ENCODE results near the gene AMPD1. TPM values are rescaled to one million over a fixed set of nuclear protein-coding genes. Genes with fewer than 3 reads are reported as not detected.

Gene AMPD1
- total and polyA plus RNA-seq, 2 donors (not counting 1 experiment from before 2014, with no cell fraction given) = 0.18 TPM; not detected in 1

- ChIA-PET POLR2A (no interaction called here), CTCF (no interaction called here)
Observed at GRCh38 chr1:114696810-114697209, 1.5 kb upstream of the AMPD1 start.

More at GRCh38 chr1:114696810-114697209, 1.5 kb upstream of the AMPD1 start:
- Histone ChIP-seq H4K20me1 (ENCODE audit: control insufficient read depth, insufficient read depth, low read length, poor library complexity, severe bottlenecking) (no peaks in the 10 kb centered on the region), H3K27ac (ENCODE audit: low read length in 2 of 2) (no peak overlapping the region), H2AFZ (ENCODE audit: insufficient read depth, low read depth, low read length, poor library complexity, severe bottlenecking) (no peak overlapping the region), H3K4me1 (ENCODE audit: control insufficient read depth in 2 of 2, insufficient read depth in 2 of 2, low read length in 2 of 2) (no peaks in the 10 kb centered on the region), H3K9me3 (ENCODE audit: control extremely low read depth in 1 of 3, control insufficient read depth in 2 of 3, insufficient read depth in 1 of 3, low read length in 2 of 3) (no peaks in the 10 kb centered on the region), H3K4me3 (ENCODE audit: control extremely low read depth in 1 of 5, extremely low read depth in 1 of 5, insufficient read depth in 1 of 5, low read depth in 2 of 5, low read length in 4 of 5) (no peak overlapping the region), H3K79me2 (ENCODE audit: control insufficient read depth, insufficient read depth, low read length) (no peaks in the 10 kb centered on the region), H3K9ac (ENCODE audit: low read length) (no peak overlapping the region), H3K36me3 (replicated peaks in 1 of 2; ENCODE audit: control extremely low read depth in 1 of 2, control insufficient read depth in 1 of 2, extremely low read depth in 1 of 2, insufficient read depth in 2 of 2, low read length in 1 of 2) (no peaks in the 10 kb centered on the region), H3K27me3 (replicated peaks in 1 of 4; ENCODE audit: control extremely low read depth in 1 of 4, control insufficient read depth in 3 of 4, insufficient read depth in 4 of 4, low read length in 3 of 4) (no peaks in the 10 kb centered on the region), H3K4me2 (replicated peaks; ENCODE audit: low read depth, low read length, poor library complexity, severe bottlenecking) (no peak overlapping the region)
- no peaks in the 10 kb centered on the region for H3K9me3 Mint-ChIP-seq (ENCODE audit: insufficient read depth)
- ATAC-seq (ENCODE audit: low read depth) = no peak
- H3K27ac Mint-ChIP-seq = no peak overlapping the region
- intact Hi-C loops (cut with micrococcal nuclease) = no loop called here
- no peak overlapping the region for H3K4me3 Mint-ChIP-seq
- H3K4me1 Mint-ChIP-seq = no peaks in the 10 kb centered on the region
- DNase-seq = no peak
- TF ChIP-seq EZH2 (IDR thresholded peaks at IDR 0.05; ENCODE audit: borderline replicate concordance, insufficient read depth, low read depth, low read length, poor library complexity, severe bottlenecking) = no peak
- TF ChIP-seq CTCF (IDR thresholded peaks at IDR 0.05) = no peak
- peaks cover 20% of the 10 kb centered on the region for H3K27me3 Mint-ChIP-seq

All from B cell (primary cell).